ENCODE measurements around the gene CYTH1. TPM values are rescaled to one million over a fixed set of nuclear protein-coding genes. Genes with fewer than 3 reads are reported as not detected.
A peak's percentile ranks its signal among the peaks of the same experiment; 100 is the strongest.

CYTH1 gene
- total RNA-seq, 1 donor, result 21.4 TPM

- Histone ChIP-seq H3K9me3 (ENCODE audit: low read depth, low read length) (no peaks in the 10 kb centered on the region), H3K27me3 (ENCODE audit: insufficient read depth, low read length) (peaks cover 6% of the 10 kb centered on the region), H2AFZ (ENCODE audit: low read length) (no peak overlapping the region), H3K4me3 (ENCODE audit: insufficient read depth, low read length) (no peak overlapping the region), H3K36me3 (ENCODE audit: insufficient read depth, low read length) (no peaks in the 10 kb centered on the region), H3K79me2 (ENCODE audit: insufficient read depth, low read length) (no peaks in the 10 kb centered on the region), H3K4me2 (ENCODE audit: insufficient read depth, low read length) (no peak overlapping the region), H3K4me1 (ENCODE audit: insufficient read depth, low read length) (peaks cover 6% of the 10 kb centered on the region), H3K27ac (ENCODE audit: low read depth, low read length) (no peak overlapping the region), H4K20me1 (ENCODE audit: insufficient read depth, low read length) (no peaks in the 10 kb centered on the region)
- DNase-seq (ENCODE audit: insufficient read length, low spot score, missing footprints), result no peak
- TF ChIP-seq CTCF (IDR thresholded peaks at IDR 0.05; ENCODE audit: extremely low read depth, low read depth, low read length), result no peak
Measured at GRCh38 chr17:78664476-78665386, 117.3 kb downstream of the CYTH1 start.

GRCh38 chr17:78661093-78661770 is 120.8 kb downstream of the CYTH1 start:
- Histone ChIP-seq H3K27ac (ENCODE audit: low read depth, low read length) (no peak overlapping the region), H3K4me2 (ENCODE audit: insufficient read depth, low read length) (no peak overlapping the region), H3K9me3 (ENCODE audit: low read depth, low read length) (no peaks in the 10 kb centered on the region)

GRCh38 chr17:78659546-78659945 is 122.5 kb downstream of the CYTH1 start:
- H3K9me3 ChIP-seq (ENCODE audit: low read depth, low read length), result no peaks in the 10 kb centered on the region
- H3K4me2 ChIP-seq (ENCODE audit: insufficient read depth, low read length), result no peak overlapping the region
- DNase-seq (ENCODE audit: insufficient read length, low spot score, missing footprints), result no peak
- H3K36me3 ChIP-seq (ENCODE audit: insufficient read depth, low read length), result no peaks in the 10 kb centered on the region
- no peaks in the 10 kb centered on the region for H3K4me1 ChIP-seq (ENCODE audit: insufficient read depth, low read length)
- no peaks in the 10 kb centered on the region for H4K20me1 ChIP-seq (ENCODE audit: insufficient read depth, low read length)
- TF ChIP-seq CTCF (IDR thresholded peaks at IDR 0.05; ENCODE audit: extremely low read depth, low read depth, low read length), result no peak
- no peaks in the 10 kb centered on the region for H3K79me2 ChIP-seq (ENCODE audit: insufficient read depth, low read length)
- no peak overlapping the region for H3K4me3 ChIP-seq (ENCODE audit: insufficient read depth, low read length)
- peaks cover 6% of the 10 kb centered on the region for H3K27me3 ChIP-seq (ENCODE audit: insufficient read depth, low read length)
- H3K27ac ChIP-seq (ENCODE audit: low read depth, low read length), result no peak overlapping the region
- no peak overlapping the region for H2AFZ ChIP-seq (ENCODE audit: low read length)

More at GRCh38 chr17:78661093-78661770, 120.8 kb downstream of the CYTH1 start:
- Histone ChIP-seq H3K79me2 (ENCODE audit: insufficient read depth, low read length) (no peaks in the 10 kb centered on the region), H3K4me3 (ENCODE audit: insufficient read depth, low read length) (no peak overlapping the region), H3K4me1 (ENCODE audit: insufficient read depth, low read length) (peaks cover 4% of the 10 kb centered on the region), H3K27me3 (ENCODE audit: insufficient read depth, low read length) (peaks cover 6% of the 10 kb centered on the region), H3K36me3 (ENCODE audit: insufficient read depth, low read length) (no peaks in the 10 kb centered on the region), H2AFZ (ENCODE audit: low read length) (no peak overlapping the region), H4K20me1 (ENCODE audit: insufficient read depth, low read length) (no peaks in the 10 kb centered on the region)
- DNase-seq (ENCODE audit: insufficient read length, low spot score, missing footprints), result no peak
- no peak for TF ChIP-seq CTCF (IDR thresholded peaks at IDR 0.05; ENCODE audit: extremely low read depth, low read depth, low read length)

GRCh38 chr17:78658281-78658785 is 123.7 kb downstream of the CYTH1 start:
- peaks cover 4% of the 10 kb centered on the region for H3K4me1 ChIP-seq (ENCODE audit: insufficient read depth, low read length)
- peak overlapping the region; percentile 69 for H3K4me2 ChIP-seq (ENCODE audit: insufficient read depth, low read length)
- peak overlapping the region; percentile 35 for H3K4me3 ChIP-seq (ENCODE audit: insufficient read depth, low read length)
- H3K79me2 ChIP-seq (ENCODE audit: insufficient read depth, low read length), result no peaks in the 10 kb centered on the region
- no peak overlapping the region for H2AFZ ChIP-seq (ENCODE audit: low read length)
- H3K9me3 ChIP-seq (ENCODE audit: low read depth, low read length), result no peaks in the 10 kb centered on the region
- peak; percentile 87 for DNase-seq (ENCODE audit: insufficient read length, low spot score, missing footprints)
- no peak for TF ChIP-seq CTCF (IDR thresholded peaks at IDR 0.05; ENCODE audit: extremely low read depth, low read depth, low read length)
- H4K20me1 ChIP-seq (ENCODE audit: insufficient read depth, low read length), result no peaks in the 10 kb centered on the region
- peaks cover 5% of the 10 kb centered on the region for H3K27me3 ChIP-seq (ENCODE audit: insufficient read depth, low read length)
- H3K27ac ChIP-seq (ENCODE audit: low read depth, low read length), result no peak overlapping the region
- H3K36me3 ChIP-seq (ENCODE audit: insufficient read depth, low read length), result no peaks in the 10 kb centered on the region
